NT2/D1 (cell line): ENCODE data around the gene TSSK2.

Source experiments
- DNase-seq: peaks from one replicate; pipeline ENCODE4 v3.0.0-alpha.2; 2011; ENCODE audit warnings: low read depth, low spot score
- H3K27me3 ChIP-seq: 2 replicates; pipeline ENCODE4 v1.6.0; 2011; ENCODE audit warnings: mild to moderate bottlenecking; ENCODE audit not compliant: insufficient read length, insufficient read depth
- H3K36me3 ChIP-seq: 2 replicates; pipeline ENCODE4 v1.6.1; 2011; ENCODE audit warnings: mild to moderate bottlenecking, low read length, mixed read lengths; ENCODE audit not compliant: insufficient read depth, insufficient read length
- H3K4me1 ChIP-seq: 2 replicates; pipeline ENCODE4 v1.5.1; 2011; ENCODE audit not compliant: insufficient read depth, insufficient read length
- H3K4me3 ChIP-seq: 2 replicates; pipeline ENCODE4 v1.5.1; 2011; ENCODE audit warnings: low read depth; ENCODE audit not compliant: insufficient read length
- H3K9ac ChIP-seq: 2 replicates; pipeline ENCODE4 v1.6.0; 2011; ENCODE audit warnings: low read depth; ENCODE audit not compliant: insufficient read length
- H3K9me3 ChIP-seq: 2 replicates; pipeline ENCODE4 v1.5.1; 2011; ENCODE audit warnings: mild to moderate bottlenecking, low read length; ENCODE audit not compliant: insufficient read depth
- SUZ12 ChIP-seq: IDR thresholded peaks from 2 replicates; pipeline ENCODE4 v1.6.1; 2011; ENCODE audit not compliant: insufficient read length, insufficient read depth; ENCODE audit errors: extremely low read depth
- YY1 ChIP-seq: IDR thresholded peaks from 2 replicates; pipeline ENCODE4 v1.6.1; 2011; ENCODE audit not compliant: insufficient read length, insufficient read depth
- ZNF274 ChIP-seq: IDR thresholded peaks from 2 replicates; pipeline ENCODE4 v1.6.1; 2011; ENCODE audit warnings: mild to moderate bottlenecking, low read depth, low read length

TSSK2 gene

DNA sequence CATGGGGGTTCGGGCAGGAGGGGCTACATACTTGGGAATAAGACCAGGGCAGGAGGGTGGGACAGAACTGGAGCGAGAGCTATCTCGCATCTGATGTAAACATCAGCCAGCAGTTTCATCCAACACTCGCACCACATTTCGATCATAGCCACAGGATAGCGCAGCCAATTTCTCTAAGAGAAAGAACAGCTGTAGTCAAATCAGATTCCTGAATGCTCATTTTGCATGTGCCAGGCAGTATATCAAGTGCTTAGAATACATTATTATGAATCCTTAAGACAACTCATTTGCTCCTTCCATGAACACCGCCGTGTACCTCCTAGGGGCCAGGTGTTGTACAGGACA lies 23.4 kb upstream of the TSSK2 start:
- H3K27me3 ChIP-seq = no peaks in the 10 kb centered on the region
- no peak overlapping the region for H3K9ac ChIP-seq
- H3K4me3 ChIP-seq = no peak overlapping the region
- peaks cover 5% of the 10 kb centered on the region for H3K4me1 ChIP-seq
- no peaks in the 10 kb centered on the region for H3K9me3 ChIP-seq
- no peak for TF ChIP-seq YY1
- no peak for TF ChIP-seq SUZ12
- TF ChIP-seq ZNF274 = no peak
- no peak for DNase-seq
- H3K36me3 ChIP-seq = peaks cover 15% of the 10 kb centered on the region

DNA sequence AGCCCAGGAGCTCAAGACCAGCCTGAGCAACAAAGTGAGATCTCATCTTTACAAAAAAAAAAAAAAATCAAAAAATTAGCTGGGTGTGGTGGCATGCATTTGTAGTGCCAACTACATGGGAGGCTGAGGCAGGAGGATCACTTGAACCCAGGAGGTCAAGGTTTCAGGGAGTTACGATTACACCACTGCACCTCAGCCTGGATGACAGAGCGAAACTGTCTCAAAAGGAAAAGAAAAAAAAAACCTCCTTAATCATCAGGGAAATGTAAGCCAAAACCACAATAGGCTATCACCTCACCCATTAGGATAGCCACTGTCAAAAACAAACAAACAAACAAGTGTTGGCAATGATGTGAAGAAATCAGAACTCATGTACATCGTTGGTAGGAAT lies 22.3 kb upstream of the TSSK2 start:
- Histone ChIP-seq H3K4me3 (no peak overlapping the region), H3K9ac (no peak overlapping the region), H3K36me3 (peaks cover 18% of the 10 kb centered on the region), H3K4me1 (peaks cover 5% of the 10 kb centered on the region), H3K9me3 (no peaks in the 10 kb centered on the region), H3K27me3 (no peaks in the 10 kb centered on the region)
- TF ChIP-seq ZNF274 (no peak), YY1 (no peak), SUZ12 (no peak)
- DNase-seq = no peak

DNA sequence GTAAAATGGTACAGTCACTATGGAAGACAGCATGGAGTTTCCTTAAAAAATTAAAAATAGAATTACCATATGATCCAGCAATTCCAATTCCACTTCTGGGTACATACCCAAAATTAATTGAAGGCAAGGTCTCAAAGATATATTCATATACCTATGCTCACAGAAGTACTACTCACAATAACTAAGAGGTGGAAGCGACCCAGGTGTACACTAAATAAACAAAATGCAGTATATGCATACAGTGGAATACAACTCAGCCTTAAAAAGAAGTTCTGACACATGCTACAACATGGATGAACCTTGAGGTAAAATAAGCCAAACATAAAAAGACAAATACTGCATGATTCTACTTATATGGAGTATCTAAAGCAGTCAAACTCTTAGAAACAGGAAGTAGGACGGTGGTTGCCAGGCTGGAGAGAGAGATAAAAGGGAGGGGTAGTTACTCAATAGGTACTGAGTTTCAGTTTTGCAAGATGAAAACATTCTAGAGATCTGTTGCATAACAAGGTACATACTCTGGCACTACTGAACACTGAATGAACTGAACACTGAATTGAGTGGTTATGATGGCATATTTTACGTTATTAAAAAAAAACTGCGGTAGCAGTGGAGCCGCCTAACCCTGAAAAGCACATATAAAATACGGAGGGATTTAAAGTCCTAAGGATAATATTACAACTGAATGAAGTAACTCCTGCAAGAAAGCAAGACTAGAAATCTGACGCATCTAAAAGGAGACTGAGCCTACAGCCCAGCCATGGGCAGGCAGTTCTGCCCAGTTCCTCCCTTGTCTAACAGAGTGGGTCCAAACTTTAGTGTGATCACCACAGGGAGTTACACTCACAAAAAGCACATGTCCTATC lies 21.7 kb upstream of the TSSK2 start:
- H3K9ac ChIP-seq = no peak overlapping the region
- H3K27me3 ChIP-seq = no peaks in the 10 kb centered on the region
- H3K4me3 ChIP-seq = no peak overlapping the region
- DNase-seq = no peak
- no peaks in the 10 kb centered on the region for H3K9me3 ChIP-seq
- H3K36me3 ChIP-seq = peaks cover 21% of the 10 kb centered on the region
- no peak for TF ChIP-seq YY1
- no peak for TF ChIP-seq ZNF274
- no peak for TF ChIP-seq SUZ12
- peaks cover 5% of the 10 kb centered on the region for H3K4me1 ChIP-seq

DNA sequence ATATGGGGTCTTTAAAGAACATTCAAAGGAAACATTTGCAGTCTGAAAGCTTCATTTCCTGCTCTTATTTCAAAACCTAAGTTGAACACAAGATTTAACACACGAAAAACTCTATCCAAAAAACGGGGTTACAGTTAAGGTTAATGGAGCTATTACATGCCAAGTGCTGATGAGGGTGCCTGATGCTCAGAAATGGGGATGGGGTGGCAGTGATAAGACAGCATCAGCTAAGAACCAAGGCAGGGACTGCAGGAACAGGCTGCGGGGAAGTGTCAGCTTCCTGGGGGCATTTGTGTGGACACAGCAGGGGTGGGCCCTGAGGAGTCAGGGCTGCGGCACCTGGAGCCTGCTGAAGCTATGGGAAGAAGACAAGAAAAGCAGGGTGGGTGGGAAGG lies 21.0 kb upstream of the TSSK2 start:
- Histone ChIP-seq H3K27me3 (no peaks in the 10 kb centered on the region), H3K9me3 (no peaks in the 10 kb centered on the region), H3K4me3 (no peak overlapping the region), H3K36me3 (peaks cover 27% of the 10 kb centered on the region), H3K9ac (no peak overlapping the region), H3K4me1 (peaks cover 2% of the 10 kb centered on the region)
- no peak for TF ChIP-seq YY1
- TF ChIP-seq ZNF274 = no peak
- TF ChIP-seq SUZ12 = no peak
- no peak for DNase-seq

DNA sequence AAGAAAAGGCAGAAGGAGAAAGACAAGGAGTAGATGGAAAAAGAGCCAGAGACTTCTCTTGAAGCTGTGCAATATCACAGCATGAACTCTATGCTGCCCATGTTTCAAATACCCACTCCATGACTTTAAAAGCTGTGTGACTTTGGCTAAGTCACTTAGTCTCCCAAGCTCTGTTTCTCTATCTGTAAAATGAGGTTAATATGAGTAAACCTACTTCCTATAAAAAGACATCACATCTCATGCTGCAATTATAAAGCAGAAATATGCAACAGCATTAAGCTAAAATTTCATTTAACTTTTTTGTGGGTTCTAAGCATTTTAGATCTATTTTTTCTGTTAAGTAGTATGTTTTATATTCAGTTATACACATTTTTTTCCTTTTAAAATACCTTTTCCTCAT lies 20.5 kb upstream of the TSSK2 start:
- peaks cover 33% of the 10 kb centered on the region for H3K36me3 ChIP-seq
- DNase-seq = no peak
- no peak overlapping the region for H3K9ac ChIP-seq
- H3K4me3 ChIP-seq = no peak overlapping the region
- peaks cover 2% of the 10 kb centered on the region for H3K4me1 ChIP-seq
- H3K9me3 ChIP-seq = no peaks in the 10 kb centered on the region
- no peaks in the 10 kb centered on the region for H3K27me3 ChIP-seq
- TF ChIP-seq SUZ12 (no peak), YY1 (no peak), ZNF274 (no peak)

DNA sequence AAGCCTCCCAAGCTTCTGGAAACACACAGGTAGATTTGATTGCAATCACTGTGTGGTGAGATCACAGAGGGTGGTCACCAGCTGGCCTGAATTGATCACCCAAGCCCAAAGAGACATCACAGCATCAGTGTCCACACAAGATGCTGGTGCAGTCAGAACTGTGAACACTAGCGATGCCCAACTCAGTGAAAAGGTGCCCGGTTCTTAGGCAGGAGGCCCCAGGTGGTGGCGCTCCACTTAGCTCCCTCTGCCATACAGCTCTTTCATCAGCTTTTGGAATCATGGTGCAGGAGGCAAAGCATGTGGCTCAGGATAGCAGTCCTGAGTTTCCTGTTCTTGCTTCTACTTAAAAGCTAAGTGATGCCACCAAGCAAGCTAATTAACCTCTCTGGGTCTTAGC lies 20.0 kb upstream of the TSSK2 start:
- Histone ChIP-seq H3K4me3 (no peak overlapping the region), H3K27me3 (no peaks in the 10 kb centered on the region), H3K4me1 (peaks cover 4% of the 10 kb centered on the region), H3K36me3 (peaks cover 33% of the 10 kb centered on the region), H3K9ac (no peak overlapping the region), H3K9me3 (no peaks in the 10 kb centered on the region)
- no peak for DNase-seq
- TF ChIP-seq YY1 (no peak), ZNF274 (no peak), SUZ12 (no peak)

DNA sequence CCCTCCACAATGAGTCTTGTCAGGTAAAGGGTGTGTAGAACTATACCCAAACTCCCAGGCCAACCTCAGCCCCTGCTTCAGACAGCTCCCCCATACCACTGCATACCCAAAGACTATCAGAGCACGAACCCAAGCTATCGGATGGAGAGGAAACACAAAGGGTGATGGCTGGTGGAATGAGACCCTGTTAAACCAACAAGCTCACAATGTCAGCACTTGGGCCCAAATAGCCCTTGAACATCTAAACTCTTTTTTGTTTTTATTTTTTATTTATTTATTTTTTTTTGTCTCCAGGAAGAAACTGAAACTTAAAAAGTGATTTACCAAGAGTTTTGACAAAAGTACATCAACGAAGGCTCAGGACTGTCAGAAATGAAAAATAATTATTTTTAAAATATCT lies 19.5 kb upstream of the TSSK2 start:
- no peaks in the 10 kb centered on the region for H3K9me3 ChIP-seq
- peaks cover 4% of the 10 kb centered on the region for H3K4me1 ChIP-seq
- no peak for DNase-seq
- H3K27me3 ChIP-seq = no peaks in the 10 kb centered on the region
- H3K4me3 ChIP-seq = no peak overlapping the region
- TF ChIP-seq ZNF274 (no peak), YY1 (no peak), SUZ12 (no peak)
- peaks cover 34% of the 10 kb centered on the region for H3K36me3 ChIP-seq
- H3K9ac ChIP-seq = no peak overlapping the region

DNA sequence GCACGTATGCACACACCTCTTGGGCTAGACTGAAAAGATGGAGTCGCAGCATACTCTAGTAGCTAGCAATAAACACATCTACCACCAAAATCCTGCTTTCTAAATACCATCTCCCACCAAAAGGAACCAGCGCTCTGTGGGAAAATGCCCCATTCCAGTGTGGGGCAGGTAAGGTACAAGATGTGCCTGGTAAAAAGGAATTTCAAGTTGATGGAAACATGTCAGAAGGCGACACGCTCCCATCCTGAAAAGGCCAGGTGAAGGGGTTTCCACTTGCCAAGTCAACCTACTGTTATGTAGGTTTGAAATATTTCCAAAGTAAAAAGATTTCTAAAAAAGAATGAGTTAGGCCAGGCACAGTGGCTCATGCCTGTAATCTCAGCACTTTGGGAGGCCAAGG lies 17.7 kb upstream of the TSSK2 start:
- H3K9me3 ChIP-seq = no peaks in the 10 kb centered on the region
- H3K4me1 ChIP-seq = peaks cover 4% of the 10 kb centered on the region
- H3K27me3 ChIP-seq = no peaks in the 10 kb centered on the region
- peaks cover 48% of the 10 kb centered on the region for H3K36me3 ChIP-seq
- H3K4me3 ChIP-seq = no peak overlapping the region
- DNase-seq = no peak
- TF ChIP-seq ZNF274 = no peak
- TF ChIP-seq SUZ12 = no peak
- TF ChIP-seq YY1 = no peak
- no peak overlapping the region for H3K9ac ChIP-seq
